B cell (primary cell): ENCODE measurements around the gene SLC39A3. TPM values are rescaled to one million over a fixed set of nuclear protein-coding genes. Genes with fewer than 3 reads are reported as not detected.

ENCODE experiments used
- ATAC-seq: fragments of 200-7000 bp; cut with Tn5 transposase; one replicate; pipeline ENCODE4 v1.10.0; 2021; ENCODE audit warnings: low read depth, mild to moderate bottlenecking, moderate number of reproducible peaks, moderate library complexity
- CTCF ChIA-PET: fragments of 350-600 bp; sonication (Branson Sonifier 250); formaldehyde crosslinking; loops from one replicate; lab custom pipeline; 2021; ENCODE audit warnings: antibody characterized with exemption, inconsistent platforms; lab: Charles Lee
- POLR2A ChIA-PET: fragments of 350-600 bp; sonication (Branson Sonifier 250); formaldehyde crosslinking; loops from one replicate; lab custom pipeline; 2021; ENCODE audit warnings: antibody characterized with exemption; lab: Charles Lee
- DNase-seq: peaks from one replicate; pipeline ENCODE4 v3.0.0; 2013
- H2AFZ ChIP-seq: 2 replicates; pipeline ENCODE4 v1.6.1; 2012; ENCODE audit warnings: mild to moderate bottlenecking, low read depth, low read length; ENCODE audit not compliant: insufficient read depth, poor library complexity, severe bottlenecking
- H3K27ac ChIP-seq, 2 donors: 1 replicate in 1 of 2; 2 replicates in 1 of 2; pipeline ENCODE4 v1.5.1; 2012 to 2013; ENCODE audit warnings: low read length in 2 of 2, mild to moderate bottlenecking in 2 of 2, moderate library complexity in 1 of 2
- H3K27me3 ChIP-seq, 4 experiments: fragments of 200-600 bp in 1 of 4; sonication (generic) in 1 of 4; replicated peaks in 1 of 4; 1 replicate in 2 of 4; 2 replicates in 2 of 4; pipeline versions ENCODE4 v1.6.1 to v1.7.0; 2013 to 2016; ENCODE audit warnings: low read length in 3 of 4, mild to moderate bottlenecking in 2 of 4, mixed read lengths in 1 of 4, moderate library complexity in 1 of 4; ENCODE audit not compliant: insufficient read depth in 4 of 4, control insufficient read depth in 3 of 4; ENCODE audit errors: control extremely low read depth in 1 of 4
- H3K36me3 ChIP-seq, 2 experiments: replicated peaks in 1 of 2; 1 replicate in 1 of 2; 2 replicates in 1 of 2; pipeline versions ENCODE4 v1.6.1 to v1.7.1; 2013; ENCODE audit warnings: low read length in 1 of 2; ENCODE audit not compliant: insufficient read depth in 2 of 2, control insufficient read depth in 1 of 2; ENCODE audit errors: control extremely low read depth in 1 of 2, extremely low read depth in 1 of 2
- H3K4me1 ChIP-seq, 2 donors: fragments of 200-600 bp in 1 of 2; sonication (generic) in 1 of 2; 1 replicate in 1 of 2; 2 replicates in 1 of 2; pipeline versions ENCODE4 v1.5.1 to v1.6.1; 2013 to 2017; ENCODE audit warnings: low read length in 2 of 2; ENCODE audit not compliant: control insufficient read depth in 2 of 2, insufficient read depth in 2 of 2
- H3K4me2 ChIP-seq: replicated peaks from 2 replicates; pipeline ENCODE3; 2012; ENCODE audit warnings: mild to moderate bottlenecking, low read depth, low read length; ENCODE audit not compliant: poor library complexity, severe bottlenecking
- H3K4me3 ChIP-seq, 5 experiments: fragments of 200-600 bp in 1 of 5; sonication (generic) in 1 of 5; 1 replicate in 3 of 5; 2 replicates in 2 of 5; pipeline versions ENCODE4 v1.5.1 to v1.7.0; 2011 to 2016; ENCODE audit warnings: low read length in 4 of 5, mild to moderate bottlenecking in 4 of 5, low read depth in 2 of 5, control low read depth in 1 of 5, moderate library complexity in 1 of 5; ENCODE audit not compliant: insufficient read depth in 1 of 5; ENCODE audit errors: control extremely low read depth in 1 of 5, extremely low read depth in 1 of 5
- H3K79me2 ChIP-seq: fragments of 200-600 bp; sonication (generic); one replicate; pipeline ENCODE4 v1.6.0; 2016; ENCODE audit warnings: low read length; ENCODE audit not compliant: control insufficient read depth, insufficient read depth
- H3K9ac ChIP-seq: fragments of 200-600 bp; sonication (generic); 2 replicates; pipeline ENCODE4 v1.6.1; 2017; ENCODE audit warnings: mild to moderate bottlenecking, low read length, moderate library complexity
- H3K9me3 ChIP-seq, 3 donors: one replicate each; pipeline versions ENCODE4 v1.6.1 to v1.7.1; 2013; ENCODE audit warnings: low read length in 2 of 3; ENCODE audit not compliant: control insufficient read depth in 2 of 3, insufficient read depth in 1 of 3; ENCODE audit errors: control extremely low read depth in 1 of 3
- H4K20me1 ChIP-seq: 2 replicates; pipeline ENCODE4 v1.6.0; 2012; ENCODE audit warnings: mild to moderate bottlenecking, low read length; ENCODE audit not compliant: insufficient read depth, control insufficient read depth, poor library complexity, severe bottlenecking
- H3K27ac Mint-ChIP-seq: one replicate; pipeline ENCODE4 v1.8.0; 2021; ENCODE audit warnings: mixed read lengths
- H3K27me3 Mint-ChIP-seq: one replicate; pipeline ENCODE4 v1.8.0; 2021; ENCODE audit warnings: mixed read lengths
- H3K4me1 Mint-ChIP-seq: one replicate; pipeline ENCODE4 v1.8.0; 2021; ENCODE audit warnings: mixed read lengths
- H3K4me3 Mint-ChIP-seq: one replicate; pipeline ENCODE4 v1.8.0; 2021; ENCODE audit warnings: mixed read lengths
- H3K9me3 Mint-ChIP-seq: one replicate; pipeline ENCODE4 v1.8.0; 2022; ENCODE audit warnings: mixed read lengths; ENCODE audit not compliant: insufficient read depth
- EZH2 ChIP-seq: IDR thresholded peaks from 2 replicates; pipeline ENCODE4 v1.6.1; 2012; ENCODE audit warnings: borderline replicate concordance, low read depth, mild to moderate bottlenecking, moderate library complexity, low read length; ENCODE audit not compliant: insufficient read depth, poor library complexity, severe bottlenecking
- WGBS: methylation state at CpG from one replicate; pipeline ENCODE4 v1.1.5; 2013; ENCODE audit warnings: missing lambda C conversion rate; ENCODE audit not compliant: insufficient coverage; 5-methylcytosine and 5-hydroxymethylcytosine counted together
- intact Hi-C: fragments of 100-400 bp; cut with micrococcal nuclease; formaldehyde crosslinking; loops from one replicate; pipeline ENCODE4 v1.10.0; 2022
- polyA plus RNA-seq: library from polyadenylated mRNA; depleted of rRNA; stranded (reverse); fragments of >200 nt; gene quantifications from 2 replicates; pipeline ENCODE4 v1.2.3, GENCODE V29; 2012
- total RNA-seq, 2 donors: library from RNA; stranded (reverse); fragments of 120-200 nt in 1 of 2; gene quantifications; 1 replicate in 1 of 2; 2 replicates in 1 of 2; pipeline versions ENCODE4 v1.2.3 to v1.2.4, GENCODE V29; 2013 to 2022
- TF ChIP-seq, protein P1 (sequence below): fragments of 200-600 bp; IDR thresholded peaks from one replicate; pipeline ENCODE4 v1.8.0; 2022; ENCODE audit warnings: antibody characterized with exemption, mild to moderate bottlenecking

Gene SLC39A3
- total and polyA plus RNA-seq, 2 donors (not counting 1 experiment from before 2014, with no cell fraction given) = 36.4 to 37.6 TPM

- CTCF ChIA-PET = interaction anchor here (1.0 to 1.3 kb wide), 2 partner anchors 19 to 82 kb away, joined by 4 to 5 read pairs; no protein-coding TSS in a partner anchor
Observed at GRCh38 chr19:2729943-2730818, 9.6 kb downstream of the SLC39A3 start.

More at GRCh38 chr19:2729943-2730818, 9.6 kb downstream of the SLC39A3 start:
- DNase-seq (peak; percentile 6), ATAC-seq (no peak)
- Histone ChIP-seq H3K79me2 (peaks cover 16% of the 10 kb centered on the region), H3K4me3 (no peak overlapping the region), H3K27ac (no peak overlapping the region), H3K9ac (no peak overlapping the region), H3K36me3 (peaks cover 0 to 15% of the 10 kb centered on the region in 2 experiments), H3K4me2 (no peak overlapping the region), H3K4me1 (peaks cover 14 to 21% of the 10 kb centered on the region in 2 donors), H4K20me1 (peaks cover 7% of the 10 kb centered on the region), H2AFZ (no peak overlapping the region), H3K27me3 (no peaks in the 10 kb centered on the region), H3K9me3 (peaks cover 0 to 6% (median 0%) of the 10 kb centered on the region in 3 donors)
- H3K4me3 Mint-ChIP-seq = no peak overlapping the region
- H3K27ac Mint-ChIP-seq = no peak overlapping the region
- TF ChIP-seq, protein P1, sequence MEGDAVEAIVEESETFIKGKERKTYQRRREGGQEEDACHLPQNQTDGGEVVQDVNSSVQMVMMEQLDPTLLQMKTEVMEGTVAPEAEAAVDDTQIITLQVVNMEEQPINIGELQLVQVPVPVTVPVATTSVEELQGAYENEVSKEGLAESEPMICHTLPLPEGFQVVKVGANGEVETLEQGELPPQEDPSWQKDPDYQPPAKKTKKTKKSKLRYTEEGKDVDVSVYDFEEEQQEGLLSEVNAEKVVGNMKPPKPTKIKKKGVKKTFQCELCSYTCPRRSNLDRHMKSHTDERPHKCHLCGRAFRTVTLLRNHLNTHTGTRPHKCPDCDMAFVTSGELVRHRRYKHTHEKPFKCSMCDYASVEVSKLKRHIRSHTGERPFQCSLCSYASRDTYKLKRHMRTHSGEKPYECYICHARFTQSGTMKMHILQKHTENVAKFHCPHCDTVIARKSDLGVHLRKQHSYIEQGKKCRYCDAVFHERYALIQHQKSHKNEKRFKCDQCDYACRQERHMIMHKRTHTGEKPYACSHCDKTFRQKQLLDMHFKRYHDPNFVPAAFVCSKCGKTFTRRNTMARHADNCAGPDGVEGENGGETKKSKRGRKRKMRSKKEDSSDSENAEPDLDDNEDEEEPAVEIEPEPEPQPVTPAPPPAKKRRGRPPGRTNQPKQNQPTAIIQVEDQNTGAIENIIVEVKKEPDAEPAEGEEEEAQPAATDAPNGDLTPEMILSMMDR = no peak
- TF ChIP-seq EZH2 = no peak
- intact Hi-C loops = no loop called here
- POLR2A ChIA-PET = interaction anchor here (0.5 kb wide), 1 partner anchor 32 kb away, joined by 3 read pairs; no protein-coding TSS in a partner anchor
- no peaks in the 10 kb centered on the region for H3K27me3 Mint-ChIP-seq
- WGBS = 96% methylated on average over 26 of the region's 26 CpGs
- peaks cover 30% of the 10 kb centered on the region for H3K4me1 Mint-ChIP-seq
- H3K9me3 Mint-ChIP-seq = no peaks in the 10 kb centered on the region
